GM12878 (cell line): ENCODE results near the gene TRPV3. TPM values are rescaled to one million over a fixed set of nuclear protein-coding genes. Genes with fewer than 3 reads are reported as not detected.

Experiments
- ATAC-seq: fragments of 200-7000 bp; cut with Tn5 transposase; 3 replicates; pipeline ENCODE4 v1.9.1; 2020; ENCODE audit warnings: mild to moderate bottlenecking, moderate library complexity
- BruUV-seq: library from RNA; stranded (reverse); fragments of 400-500 nt; replicated peaks from 2 replicates; lab custom pipeline; 2021; lab: Mats Ljungman, UMichigan
- CTCF ChIA-PET: fragments of 300-600 bp; sonication (Branson Sonifier 250); formaldehyde crosslinking; extraction: SDS; loops from one replicate; lab custom pipeline; 2021; ENCODE audit warnings: inconsistent platforms; lab: Yijun Ruan, JAX
- POLR2A ChIA-PET: fragments of 350-600 bp; formaldehyde crosslinking; extraction: SDS; loops from one replicate; lab custom pipeline; 2021; ENCODE audit warnings: inconsistent platforms; lab: Charles Lee
- RAD21 ChIA-PET: fragments of 300-600 bp; sonication (Branson Sonifier 250); formaldehyde crosslinking; loops from one replicate; lab custom pipeline; 2023; ENCODE audit warnings: antibody characterized with exemption; ENCODE audit not compliant: unreplicated experiment; lab: Charles Lee
- SMC1A ChIA-PET: fragments of 300-600 bp; sonication (Branson Sonifier 250); formaldehyde crosslinking; loops from one replicate; lab custom pipeline; 2023; ENCODE audit not compliant: unreplicated experiment, uncharacterized antibody; lab: Charles Lee
- DNase-seq: peaks from one replicate; pipeline ENCODE4 v3.0.0-alpha.2; 2011; ENCODE audit warnings: low read depth, low spot score
- FAIRE-seq: peaks from 3 replicates; lab custom pipeline; 2011; peaks lifted over from hg19 to GRCh38; lab: Jason Lieb, UNC
- H2AFZ ChIP-seq: 2 replicates; pipeline ENCODE4 v1.6.0; 2011; ENCODE audit warnings: low read depth, low read length, control low read depth; ENCODE audit not compliant: control insufficient read depth
- H3K27ac ChIP-seq: 2 replicates; pipeline ENCODE4 v1.5.1; 2011; ENCODE audit warnings: control low read depth; ENCODE audit not compliant: control insufficient read depth, insufficient read depth
- H3K27me3 ChIP-seq, 2 experiments: replicated peaks in 1 of 2; 2 replicates each; pipeline versions ENCODE4 v1.6.0 to v1.6.1; 2011; ENCODE audit warnings: low read length in 1 of 2; ENCODE audit not compliant: control insufficient read depth in 2 of 2, insufficient read depth in 2 of 2
- H3K36me3 ChIP-seq, 2 experiments: 2 replicates each; pipeline ENCODE4 v1.5.1; 2011; ENCODE audit warnings: low read length in 1 of 2; ENCODE audit not compliant: control insufficient read depth in 2 of 2, insufficient read depth in 2 of 2
- H3K4me1 ChIP-seq: 2 replicates; pipeline ENCODE4 v1.6.1; 2011; ENCODE audit warnings: mild to moderate bottlenecking, low read length, moderate library complexity, mixed read lengths; ENCODE audit not compliant: control insufficient read depth, insufficient read depth
- H3K4me2 ChIP-seq: 2 replicates; pipeline ENCODE4 v1.6.0; 2011; ENCODE audit warnings: control low read depth; ENCODE audit not compliant: control insufficient read depth, insufficient read depth
- H3K4me3 ChIP-seq: fragments of 200-600 bp; sonication (generic); 2 replicates; pipeline ENCODE4 v1.5.1; 2016
- H3K79me2 ChIP-seq: 2 replicates; pipeline ENCODE4 v1.6.0; 2011; ENCODE audit warnings: low read length; ENCODE audit not compliant: control insufficient read depth, insufficient read depth
- H3K9ac ChIP-seq: 2 replicates; pipeline ENCODE4 v1.8.0; 2011; ENCODE audit warnings: low read length, control low read depth, mixed read lengths; ENCODE audit not compliant: control insufficient read depth, insufficient read depth
- H3K9me3 ChIP-seq: replicated peaks from 3 replicates; pipeline ENCODE4 v1.5.1; 2011; ENCODE audit warnings: mild to moderate bottlenecking, low read length; ENCODE audit not compliant: control insufficient read depth, insufficient read depth
- H4K20me1 ChIP-seq: 2 replicates; pipeline ENCODE4 v1.6.0; 2011; ENCODE audit not compliant: control insufficient read depth, insufficient read depth
- IKZF2 ChIP-seq, 2 experiments: fragments of 450-650 bp; IDR thresholded peaks; 2 replicates each; pipeline ENCODE4 v1.6.1; 2017; ENCODE audit warnings: mild to moderate bottlenecking in 2 of 2, moderate library complexity in 2 of 2
- NR2F1 ChIP-seq: fragments of 450-650 bp; conservative IDR thresholded peaks from 2 replicates; pipeline ENCODE4 v1.6.1; 2017; ENCODE audit warnings: mild to moderate bottlenecking
- PAX5 ChIP-seq: IDR thresholded peaks from 2 replicates; pipeline ENCODE4 v1.6.1; 2011; ENCODE audit warnings: low read depth, low read length, borderline replicate concordance
- RAD51 ChIP-seq: fragments of 450-650 bp; IDR thresholded peaks from 2 replicates; pipeline ENCODE4 v1.6.1; 2016; ENCODE audit warnings: moderate library complexity, mild to moderate bottlenecking, inconsistent platforms
- RFX5 ChIP-seq: IDR thresholded peaks from 2 replicates; pipeline ENCODE4 v1.6.1; 2011; ENCODE audit warnings: low read depth, low read length, improper control_type of control experiment
- SP1 ChIP-seq: IDR thresholded peaks from one replicate; pipeline ENCODE4 v1.6.1; 2011; ENCODE audit warnings: low read depth, low read length
- ZBTB33 ChIP-seq: fragments of 450-650 bp; IDR thresholded peaks from 2 replicates; pipeline ENCODE4 v1.6.1; 2017; ENCODE audit warnings: mild to moderate bottlenecking
- WGBS: methylation state at CpG from one replicate; pipeline ENCODE4 v1.1.6; 2016; ENCODE audit warnings: low lambda C conversion rate; ENCODE audit not compliant: insufficient replicate concordance, insufficient coverage; ENCODE audit errors: missing lambda C conversion rate; 5-methylcytosine and 5-hydroxymethylcytosine counted together
- in situ Hi-C: fragments of 300-500 bp; cut with MboI; formaldehyde crosslinking; loops from 9 replicates; pipeline ENCODE4 v1.14.3; 2018; ENCODE audit warnings: mixed read lengths
- intact Hi-C: fragments of 100-400 bp; cut with micrococcal nuclease; formaldehyde crosslinking; loops from one replicate; pipeline ENCODE4 v1.14.2; 2022; ENCODE audit not compliant: unreplicated experiment
- polyA plus RNA-seq, 11 experiments: library from polyadenylated mRNA; depleted of rRNA in 4 of 11; unstranded in 6 of 11; stranded (reverse) in 5 of 11; fragments of >200 nt; fragmentation: Nextera tagmentation in 4 of 11; fragmentation: Illumina TruSeq in 1 of 11; extraction: Ambion mirVana in 4 of 11; extraction: Trizol in 1 of 11; gene quantifications; 1 replicate in 1 of 11; 2 replicates in 10 of 11; pipeline versions ENCODE4 v1.2.1 to v1.2.3, GENCODE V29; 2011 to 2016; ENCODE audit warnings: inconsistent platforms in 2 of 11, missing spikeins in 2 of 11, low read depth in 1 of 11
- total RNA-seq, 4 experiments: library from RNA; depleted of rRNA in 3 of 4; stranded (reverse); fragments of >200 nt in 3 of 4; fragmentation: Illumina TruSeq in 1 of 4; extraction: Trizol in 1 of 4; gene quantifications; 2 replicates each; pipeline versions ENCODE4 v1.2.1 to v1.2.3, GENCODE V29; 2013 to 2021
- TF ChIP-seq, protein P1 (sequence below): IDR thresholded peaks from 2 replicates; pipeline ENCODE4 v1.6.1; 2012; ENCODE audit warnings: low read depth, low read length, improper control_type of control experiment
- TF ChIP-seq, protein P2 (sequence below): IDR thresholded peaks from 2 replicates; pipeline ENCODE4 v1.6.1; 2011; ENCODE audit warnings: mild to moderate bottlenecking, low read depth, low read length, moderate library complexity; ENCODE audit not compliant: insufficient replicate concordance
- TF ChIP-seq, protein P3 (sequence below): fragments of 450-650 bp; formaldehyde crosslinking; IDR thresholded peaks from 2 replicates; pipeline ENCODE4 v1.5.0; 2022; ENCODE audit warnings: mild to moderate bottlenecking, missing genetic modification characterization

TRPV3 gene
- total and polyA plus RNA-seq, 10 of the 15 experiments (the other 5 are each of a cell fraction or from before 2014, with no cell fraction given) = 0.52 to 12.0 (median 2.7) TPM

GRCh38 chr17:3475251-3475685, 82.3 kb downstream of the TRPV3 start (continued):
- TF ChIP-seq ZBTB33 = no peak

DNA sequence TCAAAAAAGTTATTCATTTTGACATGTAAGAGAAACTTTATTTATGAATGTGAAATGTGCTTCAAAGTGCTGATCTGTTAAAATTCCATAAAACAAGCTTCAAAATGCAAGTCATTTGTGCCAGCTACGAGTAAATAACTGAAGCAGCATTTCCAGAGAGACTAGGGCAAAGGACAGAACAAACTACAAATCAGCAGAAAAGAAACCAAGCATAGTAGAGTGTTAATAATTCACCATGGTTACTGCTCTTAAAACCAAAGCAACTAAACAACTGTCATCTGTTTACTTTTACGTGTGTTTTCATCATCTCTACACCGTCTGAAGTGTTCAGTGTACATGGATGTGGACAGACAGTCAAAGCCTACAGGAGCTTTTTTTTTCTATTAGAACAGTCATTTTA, 83.4 kb downstream of the TRPV3 start:
- no peak for FAIRE-seq
- no peaks in the 10 kb centered on the region for H3K9me3 ChIP-seq
- H3K4me2 ChIP-seq = no peak overlapping the region
- intact Hi-C loops = no loop called here
- WGBS = 13% methylated on average over 3 of the region's 3 CpGs
- in situ Hi-C loops = no loop called here
- ChIA-PET CTCF (no interaction called here), POLR2A (no interaction called here), SMC1A (no interaction called here), RAD21 (no interaction called here)
- no peak for DNase-seq
- H3K79me2 ChIP-seq = no peaks in the 10 kb centered on the region
- no peak overlapping the region for H2AFZ ChIP-seq
- H4K20me1 ChIP-seq = no peaks in the 10 kb centered on the region
- no TSS peak for BruUV-seq
- no peak overlapping the region for H3K9ac ChIP-seq
- H3K4me1 ChIP-seq = no peaks in the 10 kb centered on the region
- no peak for TF ChIP-seq PAX5
- TF ChIP-seq, protein P1, sequence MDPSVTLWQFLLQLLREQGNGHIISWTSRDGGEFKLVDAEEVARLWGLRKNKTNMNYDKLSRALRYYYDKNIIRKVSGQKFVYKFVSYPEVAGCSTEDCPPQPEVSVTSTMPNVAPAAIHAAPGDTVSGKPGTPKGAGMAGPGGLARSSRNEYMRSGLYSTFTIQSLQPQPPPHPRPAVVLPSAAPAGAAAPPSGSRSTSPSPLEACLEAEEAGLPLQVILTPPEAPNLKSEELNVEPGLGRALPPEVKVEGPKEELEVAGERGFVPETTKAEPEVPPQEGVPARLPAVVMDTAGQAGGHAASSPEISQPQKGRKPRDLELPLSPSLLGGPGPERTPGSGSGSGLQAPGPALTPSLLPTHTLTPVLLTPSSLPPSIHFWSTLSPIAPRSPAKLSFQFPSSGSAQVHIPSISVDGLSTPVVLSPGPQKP = no peak
- TF ChIP-seq NR2F1 = no peak
- no peak for TF ChIP-seq SP1
- no peak for TF ChIP-seq RAD51
- no peak for TF ChIP-seq RFX5
- TF ChIP-seq, protein P2, sequence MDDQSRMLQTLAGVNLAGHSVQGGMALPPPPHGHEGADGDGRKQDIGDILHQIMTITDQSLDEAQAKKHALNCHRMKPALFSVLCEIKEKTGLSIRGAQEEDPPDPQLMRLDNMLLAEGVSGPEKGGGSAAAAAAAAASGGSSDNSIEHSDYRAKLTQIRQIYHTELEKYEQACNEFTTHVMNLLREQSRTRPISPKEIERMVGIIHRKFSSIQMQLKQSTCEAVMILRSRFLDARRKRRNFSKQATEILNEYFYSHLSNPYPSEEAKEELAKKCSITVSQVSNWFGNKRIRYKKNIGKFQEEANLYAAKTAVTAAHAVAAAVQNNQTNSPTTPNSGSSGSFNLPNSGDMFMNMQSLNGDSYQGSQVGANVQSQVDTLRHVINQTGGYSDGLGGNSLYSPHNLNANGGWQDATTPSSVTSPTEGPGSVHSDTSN = no peak
- TF ChIP-seq, protein P3, sequence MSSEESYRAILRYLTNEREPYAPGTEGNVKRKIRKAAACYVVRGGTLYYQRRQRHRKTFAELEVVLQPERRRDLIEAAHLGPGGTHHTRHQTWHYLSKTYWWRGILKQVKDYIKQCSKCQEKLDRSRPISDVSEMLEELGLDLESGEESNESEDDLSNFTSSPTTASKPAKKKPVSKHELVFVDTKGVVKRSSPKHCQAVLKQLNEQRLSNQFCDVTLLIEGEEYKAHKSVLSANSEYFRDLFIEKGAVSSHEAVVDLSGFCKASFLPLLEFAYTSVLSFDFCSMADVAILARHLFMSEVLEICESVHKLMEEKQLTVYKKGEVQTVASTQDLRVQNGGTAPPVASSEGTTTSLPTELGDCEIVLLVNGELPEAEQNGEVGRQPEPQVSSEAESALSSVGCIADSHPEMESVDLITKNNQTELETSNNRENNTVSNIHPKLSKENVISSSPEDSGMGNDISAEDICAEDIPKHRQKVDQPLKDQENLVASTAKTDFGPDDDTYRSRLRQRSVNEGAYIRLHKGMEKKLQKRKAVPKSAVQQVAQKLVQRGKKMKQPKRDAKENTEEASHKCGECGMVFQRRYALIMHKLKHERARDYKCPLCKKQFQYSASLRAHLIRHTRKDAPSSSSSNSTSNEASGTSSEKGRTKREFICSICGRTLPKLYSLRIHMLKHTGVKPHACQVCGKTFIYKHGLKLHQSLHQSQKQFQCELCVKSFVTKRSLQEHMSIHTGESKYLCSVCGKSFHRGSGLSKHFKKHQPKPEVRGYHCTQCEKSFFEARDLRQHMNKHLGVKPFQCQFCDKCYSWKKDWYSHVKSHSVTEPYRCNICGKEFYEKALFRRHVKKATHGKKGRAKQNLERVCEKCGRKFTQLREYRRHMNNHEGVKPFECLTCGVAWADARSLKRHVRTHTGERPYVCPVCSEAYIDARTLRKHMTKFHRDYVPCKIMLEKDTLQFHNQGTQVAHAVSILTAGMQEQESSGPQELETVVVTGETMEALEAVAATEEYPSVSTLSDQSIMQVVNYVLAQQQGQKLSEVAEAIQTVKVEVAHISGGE (CRISPR knock-in tag) = no peak
- no peak for TF ChIP-seq IKZF2 (IDR thresholded peaks at IDR 0.05)
- no peak overlapping the region for H3K27ac ChIP-seq
- peak; percentile 50 for ATAC-seq
- H3K27me3 ChIP-seq = no peaks in the 10 kb centered on the region
- H3K4me3 ChIP-seq = no peak overlapping the region
- H3K36me3 ChIP-seq = no peaks in the 10 kb centered on the region
